Endothelial cell of umbilical vein (primary cell): ENCODE data around the gene TECRL. TPM values are rescaled to one million over a fixed set of nuclear protein-coding genes. Genes with fewer than 3 reads are reported as not detected.

Experiments used
- BruUV-seq: library from RNA; stranded (reverse); fragments of 400-500 nt; replicated peaks from 2 replicates; lab custom pipeline; 2021; lab: Mats Ljungman, UMichigan
- CTCF ChIA-PET: fragments of 300-600, 350-600 bp; sonication (Branson Sonifier 250); formaldehyde crosslinking; loops from one replicate; lab custom pipeline; 2021; ENCODE audit warnings: antibody characterized with exemption, inconsistent platforms; lab: Charles Lee
- POLR2A ChIA-PET: fragments of 300-600, 350-600 bp; sonication (Branson Sonifier 250); formaldehyde crosslinking; loops from one replicate; lab custom pipeline; 2021; ENCODE audit warnings: antibody characterized with exemption, inconsistent platforms; lab: Charles Lee
- DNase-seq: peaks from one replicate; pipeline ENCODE4 v3.0.0-alpha.2; 2011; ENCODE audit warnings: low read depth, low spot score
- FAIRE-seq: peaks from 2 replicates; lab custom pipeline; 2011; peaks lifted over from hg19 to GRCh38; lab: Jason Lieb, UNC
- H2AFZ ChIP-seq: 2 replicates; pipeline ENCODE4 v1.6.0; 2012; ENCODE audit warnings: low read depth, low read length, control low read depth, inconsistent platforms
- H3K27ac ChIP-seq: 2 replicates; pipeline ENCODE4 v1.5.1; 2011; ENCODE audit warnings: low read depth, mild to moderate bottlenecking, control low read depth, low read length, moderate library complexity; ENCODE audit not compliant: insufficient read depth
- H3K27me3 ChIP-seq, 2 experiments: 2 replicates each; pipeline versions ENCODE4 v1.6.0 to v1.6.1; 2011; ENCODE audit warnings: low read length in 2 of 2, mixed read lengths in 1 of 2; ENCODE audit not compliant: control insufficient read depth in 2 of 2, insufficient read depth in 2 of 2
- H3K36me3 ChIP-seq, 2 experiments: 2 replicates in 1 of 2; 3 replicates in 1 of 2; pipeline ENCODE4 v1.5.1; 2011; ENCODE audit warnings: low read length in 2 of 2, mild to moderate bottlenecking in 1 of 2, moderate library complexity in 1 of 2; ENCODE audit not compliant: control insufficient read depth in 2 of 2, insufficient read depth in 2 of 2; ENCODE audit errors: extremely low read depth in 1 of 2
- H3K4me1 ChIP-seq: 3 replicates; pipeline ENCODE4 v1.5.1; 2011; ENCODE audit warnings: mild to moderate bottlenecking, low read length; ENCODE audit not compliant: control insufficient read depth, insufficient read depth; ENCODE audit errors: extremely low read depth
- H3K4me2 ChIP-seq: 2 replicates; pipeline ENCODE4 v1.6.1; 2011; ENCODE audit warnings: low read length, control low read depth, mixed read lengths; ENCODE audit not compliant: insufficient read depth
- H3K4me3 ChIP-seq, 3 experiments: fragments of 200-600 bp in 1 of 3; sonication (generic), shearing (Covaris generic) in 1 of 3; replicated peaks in 1 of 3; 2 replicates each; pipeline ENCODE4 v1.5.1; 2011 to 2016; ENCODE audit warnings: control low read depth in 3 of 3, low read length in 3 of 3, mild to moderate bottlenecking in 2 of 3, inconsistent platforms in 1 of 3, low read depth in 1 of 3, moderate library complexity in 1 of 3; ENCODE audit not compliant: insufficient read depth in 1 of 3
- H3K79me2 ChIP-seq: 2 replicates; pipeline ENCODE4 v1.6.0; 2012; ENCODE audit warnings: low read length, inconsistent platforms; ENCODE audit not compliant: control insufficient read depth, insufficient read depth
- H3K9ac ChIP-seq: replicated peaks from 2 replicates; pipeline ENCODE3; 2011; ENCODE audit warnings: low read length, control low read depth; ENCODE audit not compliant: insufficient read depth; ENCODE audit errors: extremely low read depth
- H3K9me1 ChIP-seq: replicated peaks from 3 replicates; pipeline ENCODE4 v1.6.0; 2011; ENCODE audit warnings: mild to moderate bottlenecking, low read length; ENCODE audit not compliant: control insufficient read depth, insufficient read depth; ENCODE audit errors: extremely low read depth
- H3K9me3 ChIP-seq: replicated peaks from 2 replicates; pipeline ENCODE4 v1.5.1; 2012; ENCODE audit warnings: low read length, inconsistent platforms; ENCODE audit not compliant: control insufficient read depth, insufficient read depth
- H4K20me1 ChIP-seq: replicated peaks from 2 replicates; pipeline ENCODE3; 2011; ENCODE audit warnings: mild to moderate bottlenecking, low read length; ENCODE audit not compliant: control insufficient read depth, insufficient read depth; ENCODE audit errors: extremely low read depth
- EZH2 ChIP-seq: IDR thresholded peaks from 2 replicates; pipeline ENCODE4 v1.6.1; 2012; ENCODE audit warnings: borderline replicate concordance, low read depth, mild to moderate bottlenecking, moderate library complexity, low read length, inconsistent platforms; ENCODE audit not compliant: severe bottlenecking
- FOS ChIP-seq: IDR thresholded peaks from 2 replicates; pipeline ENCODE4 v1.6.1; 2011; ENCODE audit warnings: mild to moderate bottlenecking, low read length, moderate library complexity, borderline replicate concordance; ENCODE audit not compliant: insufficient read depth
- GATA2 ChIP-seq: IDR thresholded peaks from 2 replicates; pipeline ENCODE4 v1.7.0; 2011; ENCODE audit warnings: low read depth, mild to moderate bottlenecking, moderate library complexity, mixed read lengths, low read length; ENCODE audit not compliant: insufficient read length, insufficient read depth
- JUN ChIP-seq: IDR thresholded peaks from 2 replicates; pipeline ENCODE4 v1.6.1; 2011; ENCODE audit warnings: borderline replicate concordance, low read depth; ENCODE audit not compliant: insufficient read length, insufficient read depth
- MYC ChIP-seq: IDR thresholded peaks from one replicate; pipeline ENCODE4 v1.6.1; 2011; ENCODE audit warnings: mild to moderate bottlenecking, low read depth, low read length
- POLR2A ChIP-seq: IDR thresholded peaks from 2 replicates; pipeline ENCODE4 v1.6.1; 2012; ENCODE audit warnings: low read depth, mild to moderate bottlenecking, control low read depth, low read length
- POLR2AphosphoS5 ChIP-seq: IDR thresholded peaks from 2 replicates; pipeline ENCODE4 v1.6.1; 2012; ENCODE audit warnings: low read depth, mild to moderate bottlenecking, control low read depth, low read length, moderate library complexity; ENCODE audit not compliant: insufficient read depth
- dilution Hi-C: fragments of 300-500 bp; cut with MboI; formaldehyde crosslinking; loops from one replicate; pipeline ENCODE4 v1.15.0; 2019; ENCODE audit warnings: low sequenced_read_pairs; ENCODE audit not compliant: extremely low pct_ligation_motif_present
- intact Hi-C: fragments of 100-400 bp; cut with micrococcal nuclease; formaldehyde crosslinking; loops from one replicate; pipeline ENCODE4 v1.10.0; 2022
- polyA plus RNA-seq, 4 experiments: library from polyadenylated mRNA; depleted of rRNA in 3 of 4; stranded (reverse) in 3 of 4; unstranded in 1 of 4; fragments of >200 nt; gene quantifications; 2 replicates each; pipeline versions ENCODE4 v1.2.1 to v1.2.3, GENCODE V29; 2011 to 2012; ENCODE audit warnings: missing spikeins in 1 of 4
- total RNA-seq: library from RNA; stranded (reverse); gene quantifications from 2 replicates; pipeline ENCODE4 v1.2.3, GENCODE V29; 2021
- TF ChIP-seq, protein P1 (sequence below): IDR thresholded peaks from 2 replicates; pipeline ENCODE4 v1.6.1; 2011; ENCODE audit not compliant: insufficient read depth, insufficient read length
- TF ChIP-seq, protein P2 (sequence below), 2 donors: IDR thresholded peaks; 1 replicate in 1 of 2; 2 replicates in 1 of 2; pipeline ENCODE4 v1.5.1; 2011; ENCODE audit warnings: low read length in 2 of 2, mild to moderate bottlenecking in 2 of 2, moderate library complexity in 2 of 2, control low read depth in 1 of 2, inconsistent platforms in 1 of 2, low read depth in 1 of 2; ENCODE audit not compliant: insufficient read depth in 1 of 2; ENCODE audit errors: extremely low read depth in 1 of 2

The TECRL gene
- total and polyA plus RNA-seq, 2 donors (not counting 3 experiments of a cell fraction or from before 2014, with no cell fraction given) = not detected

DNA sequence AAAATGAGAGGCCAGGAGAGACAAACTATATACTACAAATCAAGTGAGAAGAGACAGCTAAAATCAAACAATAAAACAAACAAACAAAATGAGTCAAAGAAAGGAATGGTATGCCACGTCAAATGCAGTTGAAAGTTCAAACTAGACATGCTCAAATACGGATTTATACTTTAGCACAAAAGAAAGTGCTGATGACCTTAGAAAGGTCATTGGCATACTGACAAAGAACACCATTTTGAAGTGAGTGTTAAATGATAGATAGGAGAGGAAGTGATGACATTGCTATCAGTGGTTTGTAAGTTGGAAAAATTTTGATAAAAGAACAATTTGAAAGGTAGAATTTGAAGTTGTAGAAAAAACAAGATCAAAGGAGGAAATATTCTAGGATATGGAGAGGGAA is 55.3 kb downstream of the TECRL start:
- dilution Hi-C loops (no loop called here), intact Hi-C loops (no loop called here)
- H3K27ac ChIP-seq = no peak overlapping the region
- no peak overlapping the region for H2AFZ ChIP-seq
- no peaks in the 10 kb centered on the region for H3K79me2 ChIP-seq
- H3K9me1 ChIP-seq = no peaks in the 10 kb centered on the region
- FAIRE-seq (no peak), DNase-seq (no peak)
- no peaks in the 10 kb centered on the region for H3K4me1 ChIP-seq
- no peaks in the 10 kb centered on the region for H4K20me1 ChIP-seq
- TF ChIP-seq EZH2 (no peak), JUN (no peak), FOS (no peak), POLR2AphosphoS5 (no peak), MYC (no peak), POLR2A (no peak), GATA2 (no peak)
- TF ChIP-seq, protein P1, sequence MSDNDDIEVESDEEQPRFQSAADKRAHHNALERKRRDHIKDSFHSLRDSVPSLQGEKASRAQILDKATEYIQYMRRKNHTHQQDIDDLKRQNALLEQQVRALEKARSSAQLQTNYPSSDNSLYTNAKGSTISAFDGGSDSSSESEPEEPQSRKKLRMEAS = no peak
- TF ChIP-seq, protein P2, sequence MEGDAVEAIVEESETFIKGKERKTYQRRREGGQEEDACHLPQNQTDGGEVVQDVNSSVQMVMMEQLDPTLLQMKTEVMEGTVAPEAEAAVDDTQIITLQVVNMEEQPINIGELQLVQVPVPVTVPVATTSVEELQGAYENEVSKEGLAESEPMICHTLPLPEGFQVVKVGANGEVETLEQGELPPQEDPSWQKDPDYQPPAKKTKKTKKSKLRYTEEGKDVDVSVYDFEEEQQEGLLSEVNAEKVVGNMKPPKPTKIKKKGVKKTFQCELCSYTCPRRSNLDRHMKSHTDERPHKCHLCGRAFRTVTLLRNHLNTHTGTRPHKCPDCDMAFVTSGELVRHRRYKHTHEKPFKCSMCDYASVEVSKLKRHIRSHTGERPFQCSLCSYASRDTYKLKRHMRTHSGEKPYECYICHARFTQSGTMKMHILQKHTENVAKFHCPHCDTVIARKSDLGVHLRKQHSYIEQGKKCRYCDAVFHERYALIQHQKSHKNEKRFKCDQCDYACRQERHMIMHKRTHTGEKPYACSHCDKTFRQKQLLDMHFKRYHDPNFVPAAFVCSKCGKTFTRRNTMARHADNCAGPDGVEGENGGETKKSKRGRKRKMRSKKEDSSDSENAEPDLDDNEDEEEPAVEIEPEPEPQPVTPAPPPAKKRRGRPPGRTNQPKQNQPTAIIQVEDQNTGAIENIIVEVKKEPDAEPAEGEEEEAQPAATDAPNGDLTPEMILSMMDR (IDR thresholded peaks at IDR 0.05; ENCODE audit: extremely low read depth in 1 of 2, insufficient read depth in 1 of 2, low read depth in 1 of 2, low read length in 2 of 2) = no peak
- no peaks in the 10 kb centered on the region for H3K36me3 ChIP-seq
- POLR2A ChIA-PET = no interaction called here
- H3K4me3 ChIP-seq = no peak overlapping the region
- BruUV-seq = no TSS peak
- no peak overlapping the region for H3K4me2 ChIP-seq
- no peaks in the 10 kb centered on the region for H3K27me3 ChIP-seq
- H3K9me3 ChIP-seq = no peaks in the 10 kb centered on the region
- H3K9ac ChIP-seq = no peak overlapping the region
- CTCF ChIA-PET = no interaction called here
